HG03520 (cell line): ENCODE data around the gene DCTPP1.
A peak's percentile ranks its signal among the peaks of the same experiment; 100 is the strongest.
"Not testable (repeated sequence)": the region's sequence is repeated elsewhere in the genome, so short reads cannot be mapped to it uniquely, and the experiment has no call there.

ENCODE experiments used
- ATAC-seq: cut with Tn5 transposase; IDR thresholded peaks from one replicate; pipeline ENCODE4 v1.9.1; 2021; ENCODE audit warnings: mild to moderate bottlenecking, moderate library complexity; ENCODE audit not compliant: unreplicated experiment

The DCTPP1 gene

GRCh38 chr16:30429678-30430427, at the start of gene DCTPP1:
Gene DCTPP1, minus strand, starts transcription at chr16:30430030. Its CDS starts 50 bp downstream, at chr16:30429980.
- peak; percentile 91 for ATAC-seq

GRCh38 chr16:30478766-30479478, 49.1 kb upstream of the DCTPP1 start:
- no peak for ATAC-seq

GRCh38 chr16:30477773-30478172, 47.9 kb upstream of the DCTPP1 start:
- not testable (repeated sequence) for ATAC-seq

DNA sequence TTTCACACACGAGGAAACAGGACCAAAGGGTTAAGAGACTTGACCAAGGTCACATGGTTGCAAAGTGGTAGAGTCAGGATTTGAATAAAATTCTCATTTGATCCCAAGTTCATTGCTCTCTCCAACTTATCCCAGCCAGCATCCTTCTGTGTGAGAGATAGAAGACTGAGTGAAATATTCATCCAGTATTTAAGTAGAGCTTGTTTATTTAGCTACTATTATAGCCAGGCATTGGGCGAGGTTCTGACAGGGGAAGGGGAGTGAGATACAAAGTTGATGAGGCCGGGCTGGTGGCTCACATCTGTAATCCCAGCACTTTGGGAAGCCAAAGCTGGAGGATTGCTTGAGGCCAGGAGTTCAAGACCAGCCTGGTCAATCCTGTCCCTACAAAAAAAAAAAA, 47.2 kb upstream of the DCTPP1 start:
- ATAC-seq, result no peak

DNA sequence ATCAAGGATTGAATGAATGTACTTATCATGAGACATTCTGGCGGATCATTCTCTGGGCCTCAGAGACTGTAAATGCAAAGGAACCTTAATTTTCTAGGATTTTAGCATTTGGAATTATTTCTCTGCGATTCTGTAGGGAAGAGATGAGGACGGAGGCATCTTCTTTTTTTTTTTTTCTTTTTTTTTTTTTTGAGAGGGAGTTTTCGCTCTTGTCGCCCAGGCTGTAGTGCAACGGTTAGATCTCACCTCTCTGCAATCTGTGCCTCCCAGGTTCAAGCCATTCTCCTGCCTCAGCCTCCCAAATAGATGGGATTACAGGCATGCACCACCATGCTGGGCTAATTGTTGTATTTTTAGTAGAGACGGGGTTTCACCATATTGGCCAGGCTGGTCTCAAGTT, 44.9 kb upstream of the DCTPP1 start:
- ATAC-seq, result no peak

DNA sequence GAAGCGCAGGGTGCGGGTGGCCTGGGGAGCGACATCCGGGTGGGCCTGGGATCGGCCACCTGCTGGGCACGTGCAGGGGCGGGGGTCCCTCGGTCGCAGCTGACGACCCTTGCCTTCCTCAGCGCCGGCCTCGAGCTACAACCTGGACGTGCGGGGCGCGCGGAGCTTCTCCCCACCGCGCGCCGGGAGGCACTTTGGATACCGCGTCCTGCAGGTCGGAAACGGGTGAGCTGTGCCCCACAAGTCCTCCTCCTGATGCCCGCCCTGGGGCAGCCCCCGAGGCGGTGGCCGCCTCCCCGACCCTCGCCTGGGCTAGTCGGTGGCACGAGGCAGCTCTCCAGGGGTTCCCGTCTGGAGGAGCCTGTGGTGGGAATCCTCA, 44.2 kb upstream of the DCTPP1 start:
- ATAC-seq, result no peak

- no peak for ATAC-seq
Observed at GRCh38 chr16:30473231-30474073, 43.6 kb upstream of the DCTPP1 start.

DNA sequence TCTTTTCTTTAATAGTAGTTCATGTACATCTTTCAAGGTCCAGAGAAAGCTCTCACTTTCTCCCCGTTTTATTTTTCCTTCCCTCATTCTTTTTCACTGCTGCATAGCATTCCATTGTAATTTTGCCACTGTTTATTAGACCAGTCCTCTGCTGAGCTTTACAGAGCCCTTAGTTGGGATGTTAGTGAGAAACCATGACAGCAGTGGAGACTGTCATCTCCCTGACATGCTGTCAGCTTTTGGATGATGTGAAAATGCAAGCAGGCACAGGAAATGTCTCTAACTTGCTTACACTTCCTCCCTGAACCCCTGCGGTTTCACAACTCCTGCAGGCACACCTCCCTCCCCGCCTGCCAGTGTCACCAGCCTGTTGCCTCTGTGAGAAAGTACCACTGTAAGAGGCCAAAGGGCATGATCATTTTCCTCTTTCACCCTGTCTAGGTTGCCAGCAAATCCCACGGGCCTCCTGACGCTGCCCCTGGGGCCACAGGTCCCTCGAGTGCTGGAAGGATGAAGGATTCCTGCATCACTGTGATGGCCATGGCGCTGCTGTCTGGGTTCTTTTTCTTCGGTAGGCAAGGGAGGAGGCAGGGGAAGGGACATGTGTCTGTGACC, 42.6 kb upstream of the DCTPP1 start, which contains the start of gene ITGAL:
TSS of gene ITGAL (plus strand) at position 415 of the 615 bp plus-strand sequence. CDS start at position 511, 96 bp downstream.
- ATAC-seq, result no peak

DNA sequence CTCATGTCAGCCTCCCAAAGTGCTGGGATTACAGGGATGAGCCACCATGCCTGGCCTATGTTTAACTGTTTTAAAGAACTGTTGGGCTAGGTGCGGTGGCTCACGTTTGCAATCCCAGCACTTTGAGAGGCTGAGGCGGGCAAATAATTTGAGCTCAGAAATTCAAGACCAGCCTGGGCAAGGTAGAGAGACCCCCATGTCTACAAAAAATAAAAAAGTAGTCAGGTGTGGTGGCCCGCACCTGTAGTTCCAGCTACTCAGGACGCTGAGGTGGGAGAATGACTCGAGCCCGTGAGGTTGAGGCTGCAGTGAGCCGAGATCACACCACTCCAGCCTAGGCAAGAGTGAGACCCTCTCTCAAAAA, 40.8 kb upstream of the DCTPP1 start:
- no peak for ATAC-seq

- no peak for ATAC-seq
Observed at GRCh38 chr16:30470170-30470512, 40.3 kb upstream of the DCTPP1 start.

- no peak for ATAC-seq
Observed at GRCh38 chr16:30464078-30464477, 34.2 kb upstream of the DCTPP1 start.

DNA sequence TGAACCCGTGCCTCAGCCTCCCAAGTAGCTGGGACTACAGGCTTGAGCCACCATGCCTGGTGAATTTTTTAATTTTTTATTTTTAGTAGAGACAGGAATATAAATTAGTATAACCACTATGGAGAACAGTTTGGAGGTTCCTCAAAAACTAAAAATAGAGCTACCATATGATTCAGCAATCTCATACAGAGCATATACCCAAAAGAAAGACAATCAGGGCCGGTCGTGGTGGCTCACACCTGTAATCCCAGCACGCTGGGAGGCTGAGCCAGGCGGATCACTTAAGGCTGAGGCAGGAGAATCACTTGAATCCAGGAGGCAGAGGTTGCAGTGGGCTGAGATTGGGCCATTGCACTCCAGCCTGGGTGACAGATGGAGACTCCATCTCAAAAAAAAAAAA, 31.6 kb upstream of the DCTPP1 start:
- ATAC-seq, result not testable (repeated sequence)

DNA sequence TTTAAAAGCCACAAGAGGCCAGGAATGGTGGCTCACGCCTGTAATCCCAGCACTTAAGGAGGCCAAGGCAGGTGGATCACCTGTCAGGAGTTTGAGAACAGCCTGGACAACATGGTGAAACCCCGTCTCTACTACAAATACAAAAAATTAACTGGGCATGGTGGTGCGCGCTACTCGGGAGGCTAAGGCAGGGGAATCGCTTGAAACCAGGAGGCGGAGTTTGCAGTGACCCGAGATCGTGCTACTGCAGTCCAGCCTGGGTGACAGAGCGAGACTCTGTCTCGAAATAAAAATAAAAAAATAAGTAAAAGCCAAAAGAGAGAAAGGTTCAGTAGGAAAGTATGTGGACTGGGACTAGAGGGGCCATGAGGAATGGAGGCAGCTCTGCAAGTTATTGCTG, 29.6 kb upstream of the DCTPP1 start:
- ATAC-seq, result no peak

DNA sequence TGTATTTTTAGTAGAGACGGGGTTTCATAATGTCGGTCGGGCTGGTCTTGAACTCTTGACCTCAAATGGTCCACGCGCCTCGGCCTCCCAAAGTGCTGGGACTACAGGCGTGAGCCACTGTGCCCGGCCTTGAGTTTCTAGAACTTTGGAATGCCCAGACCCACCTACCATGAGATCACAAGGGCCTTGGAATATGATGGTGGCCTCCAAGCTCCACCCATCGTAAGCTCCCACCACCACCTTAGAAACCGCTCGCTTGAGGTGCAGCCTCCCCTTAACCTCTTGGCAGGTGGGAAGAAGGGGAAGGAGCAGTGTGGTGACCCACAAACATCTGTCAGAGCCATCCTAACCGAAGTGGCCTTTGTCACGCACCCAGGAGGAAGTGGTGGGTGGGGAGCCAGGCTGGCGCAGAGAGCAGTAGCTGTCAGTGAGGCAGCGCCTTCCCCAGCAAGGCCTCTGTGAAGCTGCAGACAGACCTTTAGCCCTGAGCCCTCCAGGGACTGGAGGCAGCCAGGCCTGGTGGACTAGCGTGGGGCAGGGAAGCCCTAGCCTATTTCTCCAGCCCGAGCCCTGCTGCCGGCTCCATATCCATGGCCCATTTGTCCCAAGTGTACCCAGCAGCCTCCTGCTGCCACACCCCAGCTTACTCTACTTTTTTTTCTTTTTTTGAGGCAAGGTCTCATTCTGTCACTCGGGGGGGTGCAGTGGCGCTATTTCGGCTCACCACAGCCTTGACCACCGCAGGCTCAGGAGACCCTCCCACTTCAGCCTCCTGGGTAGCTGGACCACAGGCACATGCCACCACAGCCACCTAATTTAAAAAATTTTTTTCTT, 28.9 kb upstream of the DCTPP1 start:
- peak; percentile 81 for ATAC-seq

DNA sequence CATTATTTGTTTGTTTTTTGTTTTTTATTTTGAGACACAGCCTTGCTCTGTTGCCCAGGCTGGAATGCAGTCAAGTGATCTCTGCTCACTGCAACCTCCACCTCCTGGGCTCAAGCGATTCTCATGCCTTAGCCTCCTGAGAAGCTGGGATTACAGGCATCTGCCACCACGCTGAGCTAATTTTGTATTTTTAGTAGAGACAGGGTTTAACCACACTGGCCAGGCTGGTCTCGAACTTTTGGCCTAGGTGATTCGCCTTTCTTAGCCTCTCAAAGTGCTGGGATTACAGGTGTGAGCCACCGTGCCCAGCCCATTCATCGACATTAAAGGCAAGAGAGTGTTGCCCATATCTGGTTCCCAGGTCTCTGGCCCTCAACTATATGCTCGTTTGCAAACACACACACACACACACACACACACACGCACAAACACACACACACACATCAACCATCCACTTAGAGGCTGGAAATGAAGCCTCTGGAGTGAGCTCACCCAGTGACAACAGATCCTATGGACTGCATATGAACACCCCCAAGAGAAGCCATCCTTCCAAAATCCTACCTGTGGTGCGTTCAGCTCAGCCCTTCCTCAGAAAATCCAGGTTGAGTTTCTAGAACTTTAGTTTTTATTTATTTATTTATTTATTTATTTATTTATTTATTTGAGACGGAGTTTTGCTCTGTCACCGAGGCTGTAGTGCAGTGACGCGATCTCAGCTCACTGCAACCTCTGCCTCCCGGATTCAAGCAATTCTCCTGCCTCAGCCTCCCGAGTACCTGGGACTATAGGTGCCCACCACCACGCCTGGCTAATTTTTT, 28.1 kb upstream of the DCTPP1 start:
- no peak for ATAC-seq

DNA sequence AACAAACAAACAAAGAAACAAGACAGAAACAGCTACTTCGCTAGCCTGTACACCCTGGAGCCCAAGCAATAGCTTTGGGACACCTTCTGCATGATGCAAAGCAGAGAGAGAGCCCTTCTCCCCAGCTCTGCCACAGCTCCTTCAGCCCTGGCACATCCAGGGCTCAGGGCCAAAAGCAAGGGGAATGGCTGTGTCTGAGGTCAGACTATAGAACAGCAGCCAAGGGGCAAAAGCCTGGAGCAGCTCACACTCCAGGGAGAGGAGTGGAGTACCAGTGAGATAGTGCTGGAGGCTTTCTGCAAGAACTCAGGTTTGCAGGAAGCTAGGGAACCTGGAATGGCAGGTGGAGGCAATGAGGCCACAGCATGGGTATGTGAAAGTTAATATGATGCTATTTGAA, 27.4 kb upstream of the DCTPP1 start:
- ATAC-seq, result no peak

DNA sequence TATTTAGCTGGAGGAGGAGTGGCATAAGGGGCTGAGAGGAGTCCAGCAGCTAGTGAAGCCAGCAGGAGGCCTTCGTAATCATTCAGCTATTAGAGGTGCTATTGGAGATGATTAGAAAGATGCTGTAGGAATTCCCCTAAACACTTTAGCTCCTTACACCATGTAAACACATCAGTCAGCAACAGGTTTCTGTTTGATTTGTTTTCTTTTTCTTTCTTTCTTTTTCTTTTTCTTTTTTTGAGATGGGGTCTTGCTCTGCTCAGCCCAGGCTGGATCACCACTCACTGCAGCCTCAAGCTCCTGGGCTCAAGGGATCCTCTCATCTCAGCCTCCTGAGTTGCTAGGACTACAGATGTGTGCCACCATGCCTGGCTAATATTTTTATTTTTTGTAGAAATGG, 26.5 kb upstream of the DCTPP1 start:
- no peak for ATAC-seq

GRCh38 chr16:30452709-30453580, 23.1 kb upstream of the DCTPP1 start:
- ATAC-seq, result not testable (repeated sequence)

DNA sequence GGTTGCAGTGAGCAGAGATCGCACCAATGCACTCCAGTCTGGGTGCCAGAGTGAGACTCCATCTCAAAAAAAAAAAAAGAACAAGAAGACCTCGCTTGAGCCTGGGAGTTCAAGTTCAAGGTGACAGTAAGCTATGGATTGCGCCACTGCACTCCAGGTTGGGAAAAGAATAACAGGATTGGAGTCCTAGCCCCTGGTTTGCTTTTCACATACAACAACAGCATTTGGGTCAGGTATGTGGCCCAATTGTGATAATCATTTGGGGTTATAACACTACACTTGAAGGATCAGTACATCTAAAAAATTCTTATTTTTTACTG, 19.2 kb upstream of the DCTPP1 start:
- no peak for ATAC-seq
